ENCODE results near the gene MSRB3.

The MSRB3 gene

GRCh38 chr12:65460063-65460462, 181.6 kb downstream of the MSRB3 start:
- Histone ChIP-seq H3K27ac (ENCODE audit: low read depth, low read length) (no peak overlapping the region), H3K4me1 (ENCODE audit: control insufficient read depth in 5 of 5, insufficient read depth in 5 of 5, low read length in 5 of 5) (no peaks in the 10 kb centered on the region), H3K36me3 (ENCODE audit: control insufficient read depth in 5 of 5, insufficient read depth in 5 of 5, low read length in 5 of 5) (peaks cover 6 to 13% (median 12%) of the 10 kb centered on the region in 5 donors), H3K27me3 (ENCODE audit: control insufficient read depth in 5 of 5, insufficient read depth in 4 of 5, low read length in 5 of 5) (no peaks in the 10 kb centered on the region), H3K9me3 (ENCODE audit: control insufficient read depth in 5 of 5, low read length in 5 of 5) (no peaks in the 10 kb centered on the region), H3K9ac (ENCODE audit: low read length in 5 of 5) (no peak overlapping the region), H3K4me3 (ENCODE audit: low read depth in 1 of 5, low read length in 5 of 5) (no peak overlapping the region)

DNA sequence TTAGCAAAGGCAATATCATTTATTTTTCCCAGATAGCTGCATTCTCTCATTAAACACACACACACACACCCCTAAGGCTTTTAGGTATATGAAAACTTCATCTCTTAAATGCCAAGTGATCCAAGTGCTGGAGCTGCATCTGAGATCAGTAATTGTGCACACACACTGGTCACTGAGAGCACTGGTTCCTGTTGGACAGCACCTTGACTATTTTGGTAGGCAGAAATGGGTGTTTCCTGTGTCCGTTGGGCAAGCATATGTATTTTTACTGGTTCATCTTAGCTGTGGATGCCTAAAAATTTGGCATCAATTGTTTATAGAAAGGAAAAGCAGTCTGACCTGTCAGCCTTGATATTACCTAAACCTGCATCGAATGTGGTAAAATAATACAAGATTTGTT, 182.5 kb downstream of the MSRB3 start:
- H3K9me3 ChIP-seq (ENCODE audit: control insufficient read depth in 5 of 5, low read length in 5 of 5): no peaks in the 10 kb centered on the region
- no peak overlapping the region for H3K4me3 ChIP-seq (ENCODE audit: low read depth in 1 of 5, low read length in 5 of 5)
- no peaks in the 10 kb centered on the region for H3K27me3 ChIP-seq (ENCODE audit: control insufficient read depth in 5 of 5, insufficient read depth in 4 of 5, low read length in 5 of 5)
- H3K36me3 ChIP-seq (ENCODE audit: control insufficient read depth in 5 of 5, insufficient read depth in 5 of 5, low read length in 5 of 5): peaks cover 6 to 13% (median 12%) of the 10 kb centered on the region in 5 donors
- H3K4me1 ChIP-seq (ENCODE audit: control insufficient read depth in 5 of 5, insufficient read depth in 5 of 5, low read length in 5 of 5): no peaks in the 10 kb centered on the region
- H3K9ac ChIP-seq (ENCODE audit: low read length in 5 of 5): no peak overlapping the region
- no peak overlapping the region for H3K27ac ChIP-seq (ENCODE audit: low read depth, low read length)

DNA sequence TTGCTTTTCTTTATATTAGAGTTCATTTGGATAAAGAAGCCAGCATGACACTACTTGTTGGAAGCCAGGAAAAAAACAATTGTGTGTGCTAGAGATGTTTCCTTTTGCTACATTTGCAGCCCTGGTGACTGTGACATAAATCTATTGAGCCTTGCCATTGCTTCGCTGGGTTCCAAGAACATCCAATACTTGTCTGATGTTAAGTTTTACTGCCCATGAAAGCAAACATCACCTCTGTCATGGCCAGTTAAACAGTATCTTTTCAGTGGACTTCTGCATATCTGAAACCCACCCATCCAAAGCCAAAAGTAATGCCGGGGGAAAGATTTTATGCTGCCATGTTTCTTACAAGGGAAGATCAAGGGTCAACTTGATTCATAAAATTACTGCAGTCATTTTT, 184.0 kb downstream of the MSRB3 start:
- Histone ChIP-seq H3K36me3 (ENCODE audit: control insufficient read depth in 5 of 5, insufficient read depth in 5 of 5, low read length in 5 of 5) (peaks cover 3 to 13% (median 8%) of the 10 kb centered on the region in 5 donors), H3K27ac (ENCODE audit: low read depth, low read length) (no peak overlapping the region)

DNA sequence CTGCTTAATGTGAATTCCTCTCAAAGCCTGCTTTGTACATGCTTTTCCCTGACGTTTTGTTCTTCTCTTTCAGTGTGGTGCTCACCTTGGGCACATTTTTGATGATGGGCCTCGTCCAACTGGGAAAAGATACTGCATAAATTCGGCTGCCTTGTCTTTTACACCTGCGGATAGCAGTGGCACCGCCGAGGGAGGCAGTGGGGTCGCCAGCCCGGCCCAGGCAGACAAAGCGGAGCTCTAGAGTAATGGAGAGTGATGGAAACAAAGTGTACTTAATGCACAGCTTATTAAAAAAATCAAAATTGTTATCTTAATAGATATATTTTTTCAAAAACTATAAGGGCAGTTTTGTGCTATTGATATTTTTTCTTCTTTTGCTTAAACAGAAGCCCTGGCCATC, 184.6 kb downstream of the MSRB3 start:
- Histone ChIP-seq H3K9ac (ENCODE audit: low read length in 5 of 5) (no peak overlapping the region), H3K27me3 (ENCODE audit: control insufficient read depth in 5 of 5, insufficient read depth in 4 of 5, low read length in 5 of 5) (no peaks in the 10 kb centered on the region), H3K4me3 (ENCODE audit: low read depth in 1 of 5, low read length in 5 of 5) (no peak overlapping the region), H3K36me3 (ENCODE audit: control insufficient read depth in 5 of 5, insufficient read depth in 5 of 5, low read length in 5 of 5) (peaks cover 3 to 13% (median 8%) of the 10 kb centered on the region in 5 donors), H3K4me1 (ENCODE audit: control insufficient read depth in 5 of 5, insufficient read depth in 5 of 5, low read length in 5 of 5) (peaks cover 0 to 8% (median 5%) of the 10 kb centered on the region in 5 donors), H3K9me3 (ENCODE audit: control insufficient read depth in 5 of 5, low read length in 5 of 5) (no peaks in the 10 kb centered on the region), H3K27ac (ENCODE audit: low read depth, low read length) (no peak overlapping the region)

More for the DNA sequence above, 184.0 kb downstream of the MSRB3 start:
- no peak overlapping the region for H3K4me3 ChIP-seq (ENCODE audit: low read depth in 1 of 5, low read length in 5 of 5)
- no peaks in the 10 kb centered on the region for H3K9me3 ChIP-seq (ENCODE audit: control insufficient read depth in 5 of 5, low read length in 5 of 5)
- H3K27me3 ChIP-seq (ENCODE audit: control insufficient read depth in 5 of 5, insufficient read depth in 4 of 5, low read length in 5 of 5): no peaks in the 10 kb centered on the region
- no peak overlapping the region for H3K9ac ChIP-seq (ENCODE audit: low read length in 5 of 5)
- H3K4me1 ChIP-seq (ENCODE audit: control insufficient read depth in 5 of 5, insufficient read depth in 5 of 5, low read length in 5 of 5): peaks cover 0 to 8% (median 5%) of the 10 kb centered on the region in 5 donors

- Histone ChIP-seq H3K27me3 (ENCODE audit: control insufficient read depth in 5 of 5, insufficient read depth in 4 of 5, low read length in 5 of 5) (no peaks in the 10 kb centered on the region), H3K4me1 (ENCODE audit: control insufficient read depth in 5 of 5, insufficient read depth in 5 of 5, low read length in 5 of 5) (peaks cover 0 to 8% (median 5%) of the 10 kb centered on the region in 5 donors), H3K27ac (ENCODE audit: low read depth, low read length) (no peak overlapping the region), H3K36me3 (ENCODE audit: control insufficient read depth in 5 of 5, insufficient read depth in 5 of 5, low read length in 5 of 5) (peaks cover 3 to 13% (median 8%) of the 10 kb centered on the region in 5 donors), H3K9me3 (ENCODE audit: control insufficient read depth in 5 of 5, low read length in 5 of 5) (no peaks in the 10 kb centered on the region), H3K4me3 (ENCODE audit: low read depth in 1 of 5, low read length in 5 of 5) (no peak overlapping the region), H3K9ac (ENCODE audit: low read length in 5 of 5) (no peak overlapping the region)
Measured at GRCh38 chr12:65463611-65464010, 185.1 kb downstream of the MSRB3 start.

DNA sequence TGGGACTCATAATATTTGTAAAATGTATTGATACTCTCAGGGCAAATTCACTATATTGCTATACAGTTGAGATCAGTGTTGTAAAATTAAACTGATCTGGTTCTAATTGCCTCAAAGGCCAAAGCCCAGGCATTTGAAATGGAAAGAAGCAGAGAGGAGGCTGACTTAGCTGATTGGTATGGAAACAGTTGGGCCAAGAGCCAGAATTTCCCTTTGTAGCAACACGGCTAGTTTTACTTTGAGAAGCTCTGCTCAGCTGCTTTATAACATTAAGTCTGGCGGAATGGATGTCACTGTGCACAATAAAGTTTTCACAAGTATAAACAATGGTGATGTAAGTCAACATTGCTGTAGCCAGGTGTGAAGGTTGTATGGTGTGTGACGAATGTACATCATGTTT, 186.4 kb downstream of the MSRB3 start:
- Histone ChIP-seq H3K9ac (ENCODE audit: low read length in 5 of 5) (no peak overlapping the region), H3K9me3 (ENCODE audit: control insufficient read depth in 5 of 5, low read length in 5 of 5) (no peaks in the 10 kb centered on the region), H3K27ac (ENCODE audit: low read depth, low read length) (no peak overlapping the region), H3K27me3 (ENCODE audit: control insufficient read depth in 5 of 5, insufficient read depth in 4 of 5, low read length in 5 of 5) (no peaks in the 10 kb centered on the region), H3K4me1 (ENCODE audit: control insufficient read depth in 5 of 5, insufficient read depth in 5 of 5, low read length in 5 of 5) (peaks cover 0 to 8% (median 5%) of the 10 kb centered on the region in 5 donors), H3K36me3 (ENCODE audit: control insufficient read depth in 5 of 5, insufficient read depth in 5 of 5, low read length in 5 of 5) (peaks cover 3 to 13% (median 8%) of the 10 kb centered on the region in 5 donors), H3K4me3 (ENCODE audit: low read depth in 1 of 5, low read length in 5 of 5) (no peak overlapping the region)

GRCh38 chr12:65465766-65466547, 187.5 kb downstream of the MSRB3 start:
- no peaks in the 10 kb centered on the region for H3K27me3 ChIP-seq (ENCODE audit: control insufficient read depth in 5 of 5, insufficient read depth in 4 of 5, low read length in 5 of 5)
- H3K9me3 ChIP-seq (ENCODE audit: control insufficient read depth in 5 of 5, low read length in 5 of 5): no peaks in the 10 kb centered on the region
- H3K9ac ChIP-seq (ENCODE audit: low read length in 5 of 5): no peak overlapping the region
- H3K4me3 ChIP-seq (ENCODE audit: low read depth in 1 of 5, low read length in 5 of 5): no peak overlapping the region
- peaks cover 3 to 13% (median 4%) of the 10 kb centered on the region in 5 donors for H3K36me3 ChIP-seq (ENCODE audit: control insufficient read depth in 5 of 5, insufficient read depth in 5 of 5, low read length in 5 of 5)
- no peak overlapping the region for H3K27ac ChIP-seq (ENCODE audit: low read depth, low read length)
- peaks cover 0 to 8% (median 5%) of the 10 kb centered on the region in 5 donors for H3K4me1 ChIP-seq (ENCODE audit: control insufficient read depth in 5 of 5, insufficient read depth in 5 of 5, low read length in 5 of 5)

DNA sequence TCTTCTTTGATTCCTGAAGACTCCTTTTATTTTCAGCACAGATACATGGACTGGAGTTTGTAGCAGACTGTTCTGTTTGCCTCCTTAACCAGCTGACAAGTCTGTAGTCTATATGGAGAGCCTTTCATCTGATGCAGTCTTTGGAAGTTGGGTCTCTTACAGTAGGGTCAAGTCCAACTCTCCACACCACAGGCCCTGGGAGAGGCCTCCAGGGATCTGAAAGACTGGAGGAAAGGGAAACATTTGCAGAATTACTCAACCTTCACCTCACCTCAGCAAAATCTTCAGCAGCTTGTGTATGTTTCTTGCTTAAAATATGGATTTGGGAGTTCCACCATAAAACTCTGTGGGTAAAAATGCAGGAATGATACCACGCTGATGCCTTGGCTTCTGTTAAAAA, 188.4 kb downstream of the MSRB3 start:
- H3K36me3 ChIP-seq (ENCODE audit: control insufficient read depth in 5 of 5, insufficient read depth in 5 of 5, low read length in 5 of 5): peaks cover 3 to 11% (median 4%) of the 10 kb centered on the region in 5 donors
- no peak overlapping the region for H3K9ac ChIP-seq (ENCODE audit: low read length in 5 of 5)
- H3K4me3 ChIP-seq (ENCODE audit: low read depth in 1 of 5, low read length in 5 of 5): no peak overlapping the region
- H3K4me1 ChIP-seq (ENCODE audit: control insufficient read depth in 5 of 5, insufficient read depth in 5 of 5, low read length in 5 of 5): peaks cover 0 to 8% (median 5%) of the 10 kb centered on the region in 5 donors
- no peaks in the 10 kb centered on the region for H3K27me3 ChIP-seq (ENCODE audit: control insufficient read depth in 5 of 5, insufficient read depth in 4 of 5, low read length in 5 of 5)
- H3K9me3 ChIP-seq (ENCODE audit: control insufficient read depth in 5 of 5, low read length in 5 of 5): no peaks in the 10 kb centered on the region
- no peak overlapping the region for H3K27ac ChIP-seq (ENCODE audit: low read depth, low read length)

DNA sequence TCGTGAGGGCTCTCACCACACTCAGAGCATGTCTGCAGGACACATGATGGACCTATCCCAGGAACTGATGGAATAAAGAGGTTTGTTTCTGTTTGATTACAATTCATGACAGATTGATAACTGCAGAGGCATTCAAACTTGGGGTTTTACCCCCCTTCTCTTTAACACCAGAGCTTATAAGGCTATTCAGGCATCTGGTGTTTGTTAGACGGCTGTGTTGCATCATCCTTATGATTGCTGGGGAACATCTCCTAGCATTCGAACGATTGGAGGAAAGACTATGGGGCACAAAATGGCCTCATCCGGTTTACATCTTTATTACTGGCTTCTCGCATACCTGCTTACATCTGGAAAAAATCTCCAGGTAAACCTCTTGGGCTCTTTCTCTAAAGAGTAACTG, 191.8 kb downstream of the MSRB3 start:
- H3K4me3 ChIP-seq (ENCODE audit: low read depth in 1 of 5, low read length in 5 of 5): no peak overlapping the region
- H3K27ac ChIP-seq (ENCODE audit: low read depth, low read length): no peak overlapping the region
- H3K27me3 ChIP-seq (ENCODE audit: control insufficient read depth in 5 of 5, insufficient read depth in 4 of 5, low read length in 5 of 5): no peaks in the 10 kb centered on the region
- no peaks in the 10 kb centered on the region for H3K36me3 ChIP-seq (ENCODE audit: control insufficient read depth in 5 of 5, insufficient read depth in 5 of 5, low read length in 5 of 5)
- H3K4me1 ChIP-seq (ENCODE audit: control insufficient read depth in 5 of 5, insufficient read depth in 5 of 5, low read length in 5 of 5): peaks cover 0 to 8% (median 5%) of the 10 kb centered on the region in 5 donors
- no peaks in the 10 kb centered on the region for H3K9me3 ChIP-seq (ENCODE audit: control insufficient read depth in 5 of 5, low read length in 5 of 5)
- no peak overlapping the region for H3K9ac ChIP-seq (ENCODE audit: low read length in 5 of 5)

GRCh38 chr12:65472079-65472478, 193.6 kb downstream of the MSRB3 start:
- Histone ChIP-seq H3K4me1 (ENCODE audit: control insufficient read depth in 5 of 5, insufficient read depth in 5 of 5, low read length in 5 of 5) (peaks cover 0 to 5% (median 1%) of the 10 kb centered on the region in 5 donors), H3K9me3 (ENCODE audit: control insufficient read depth in 5 of 5, low read length in 5 of 5) (no peaks in the 10 kb centered on the region)

More at GRCh38 chr12:65472079-65472478, 193.6 kb downstream of the MSRB3 start:
- no peaks in the 10 kb centered on the region for H3K27me3 ChIP-seq (ENCODE audit: control insufficient read depth in 5 of 5, insufficient read depth in 4 of 5, low read length in 5 of 5)
- H3K9ac ChIP-seq (ENCODE audit: low read length in 5 of 5): no peak overlapping the region
- no peak overlapping the region for H3K27ac ChIP-seq (ENCODE audit: low read depth, low read length)
- no peaks in the 10 kb centered on the region for H3K36me3 ChIP-seq (ENCODE audit: control insufficient read depth in 5 of 5, insufficient read depth in 5 of 5, low read length in 5 of 5)
- no peak overlapping the region for H3K4me3 ChIP-seq (ENCODE audit: low read depth in 1 of 5, low read length in 5 of 5)
